Smooth muscle cell of the pulmonary artery (primary cell): ENCODE measurements around the gene NUDT22. TPM values are rescaled to one million over a fixed set of nuclear protein-coding genes. Genes with fewer than 3 reads are reported as not detected.

Experiments used
- total RNA-seq: library from RNA; depleted of rRNA; stranded (reverse); fragments of >200 nt; gene quantifications from 2 replicates; pipeline ENCODE4 v1.2.3, GENCODE V29; 2014

The NUDT22 gene, protein sequence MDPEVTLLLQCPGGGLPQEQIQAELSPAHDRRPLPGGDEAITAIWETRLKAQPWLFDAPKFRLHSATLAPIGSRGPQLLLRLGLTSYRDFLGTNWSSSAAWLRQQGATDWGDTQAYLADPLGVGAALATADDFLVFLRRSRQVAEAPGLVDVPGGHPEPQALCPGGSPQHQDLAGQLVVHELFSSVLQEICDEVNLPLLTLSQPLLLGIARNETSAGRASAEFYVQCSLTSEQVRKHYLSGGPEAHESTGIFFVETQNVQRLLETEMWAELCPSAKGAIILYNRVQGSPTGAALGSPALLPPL
- total RNA-seq = 46.1 and 50.8 TPM in 2 replicates

DNA sequence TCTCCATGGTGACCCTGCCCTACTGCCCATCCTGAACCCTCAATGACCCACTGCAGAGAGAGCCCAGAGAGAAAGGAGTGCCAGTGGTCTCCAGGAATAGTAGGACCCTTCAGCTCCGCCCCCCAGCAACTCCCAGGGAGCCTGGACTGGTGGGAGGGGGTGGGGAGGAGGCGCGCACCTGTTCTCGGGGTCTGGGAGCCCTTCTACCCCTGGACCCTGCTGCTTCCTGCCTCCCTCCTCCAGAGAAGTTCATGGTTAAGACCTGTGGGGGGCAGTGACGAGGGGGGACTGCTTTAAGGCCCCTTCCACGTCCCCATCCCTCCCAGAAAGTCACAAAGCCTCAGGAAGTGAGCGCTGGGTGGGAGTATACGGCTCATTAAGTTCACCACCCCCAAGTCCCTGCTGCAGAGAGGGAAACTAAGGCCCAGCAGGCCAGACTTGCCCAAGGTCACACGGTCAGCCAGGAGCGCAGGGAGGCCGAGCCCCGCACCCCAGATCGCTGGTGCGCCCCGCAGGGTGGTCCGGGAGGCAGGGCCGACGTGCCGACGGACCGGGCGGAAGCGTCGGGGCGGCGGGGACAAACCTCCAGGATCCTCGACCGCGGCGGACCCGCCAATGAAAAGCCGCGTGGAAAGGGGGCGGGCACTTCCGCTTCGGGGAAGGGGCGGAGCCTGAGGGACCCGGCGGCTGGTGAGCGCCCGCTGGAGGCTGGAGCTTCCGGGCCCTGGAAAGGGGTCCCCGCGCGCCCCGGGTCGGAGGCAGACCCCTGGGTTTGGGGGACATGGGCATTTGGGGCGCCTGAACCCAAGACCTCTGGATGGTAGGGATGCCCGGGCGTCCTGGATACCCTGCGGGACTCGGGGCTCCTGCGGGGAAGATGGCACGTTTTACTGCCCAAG lies at the start of gene NUDT22, which contains the start of gene TRPT1:
TSS of gene NUDT22 (plus strand) at position 667 of the 899 bp plus-strand sequence. CDS start 379 bp downstream, outside the sequence.
TSS of gene TRPT1 (minus strand) at position 579 of the 899 bp plus-strand sequence. CDS start at position 253, 326 bp downstream.

DNA sequence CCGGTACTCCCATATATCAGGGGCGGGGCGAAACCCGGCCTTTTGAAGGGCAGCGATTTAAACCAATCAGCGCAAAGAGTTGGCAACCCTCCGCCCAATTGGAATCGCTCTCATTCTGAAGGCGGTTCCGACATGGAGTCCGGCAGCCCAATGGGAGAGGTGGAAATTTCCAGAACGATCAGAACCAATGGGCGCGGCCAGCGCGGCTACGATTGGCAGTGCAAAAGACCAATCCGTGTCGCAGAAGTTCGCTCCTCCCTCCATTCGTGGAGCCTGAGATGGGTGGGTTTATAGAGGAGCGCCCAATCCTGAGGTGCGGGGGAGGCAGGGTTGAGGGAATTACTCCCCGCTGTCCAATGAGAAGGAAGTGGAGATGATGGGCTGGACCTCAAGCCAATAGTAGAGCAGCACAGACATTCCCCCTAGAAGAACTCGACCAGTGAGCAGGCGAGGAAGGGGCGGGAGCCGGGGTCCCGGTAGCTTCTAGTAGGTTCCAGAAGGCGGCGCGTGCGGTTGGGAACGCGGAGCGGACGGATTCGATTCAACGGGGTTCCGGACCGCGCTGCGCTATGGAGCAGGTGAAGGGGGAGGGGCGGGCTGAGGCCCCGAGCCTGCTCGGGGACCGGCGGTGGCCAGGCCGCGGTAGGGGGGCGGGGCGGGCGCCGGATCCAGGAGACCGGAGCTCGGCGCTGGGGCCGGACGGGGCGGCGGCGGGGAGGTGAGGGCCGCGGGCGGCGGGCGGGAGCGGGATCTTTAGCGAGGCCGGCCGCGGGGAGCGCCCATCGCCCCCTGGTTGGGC lies 40.2 kb upstream of the NUDT22 start, which contains the start of gene STIP1:
TSS of gene STIP1 (plus strand) at position 479 of the 799 bp plus-strand sequence. CDS start at position 570, 91 bp downstream.

DNA sequence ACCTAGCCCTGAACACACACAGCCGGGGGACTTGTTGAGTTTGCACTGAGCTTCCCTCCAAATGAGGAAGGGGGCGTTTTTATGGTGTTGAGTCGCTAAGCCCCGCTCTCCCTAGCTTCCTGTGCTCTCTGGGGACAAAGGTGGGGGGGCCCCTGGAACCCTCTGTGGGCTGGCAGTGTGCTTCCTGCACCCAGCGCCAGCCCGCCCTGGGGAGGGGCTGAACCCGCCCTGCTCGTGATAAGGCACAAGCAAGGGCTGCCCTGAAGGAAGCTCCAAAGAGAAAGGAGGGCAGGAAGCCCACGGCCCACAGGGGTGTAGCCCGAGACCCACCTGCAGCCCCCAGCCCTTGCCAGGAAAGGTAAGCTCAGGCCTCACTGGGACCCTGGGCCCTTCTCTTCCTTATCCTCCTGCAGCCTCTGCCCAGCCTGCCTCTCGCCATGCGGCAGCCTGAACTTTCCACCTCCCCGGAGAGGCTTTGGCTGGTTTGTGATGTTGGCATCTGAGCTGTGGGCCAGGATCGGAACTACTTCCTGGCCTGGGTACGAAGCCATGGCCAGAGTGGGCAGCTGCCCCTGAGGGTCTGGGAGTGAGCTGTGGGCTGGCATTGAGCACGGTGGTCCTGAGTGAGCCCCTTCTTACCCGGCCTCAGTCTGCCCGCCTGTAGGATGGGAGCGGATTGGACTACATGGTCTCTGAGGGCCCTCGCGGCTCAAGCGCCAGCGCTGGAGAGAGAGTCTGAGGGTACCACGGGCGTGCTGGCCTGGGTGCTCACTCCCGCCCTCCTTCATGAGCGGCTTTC lies 19.4 kb upstream of the NUDT22 start, which contains the start of gene FERMT3:
TSS of gene FERMT3 (plus strand) at position 265 of the 799 bp plus-strand sequence. CDS start 644 bp downstream, outside the sequence.

DNA sequence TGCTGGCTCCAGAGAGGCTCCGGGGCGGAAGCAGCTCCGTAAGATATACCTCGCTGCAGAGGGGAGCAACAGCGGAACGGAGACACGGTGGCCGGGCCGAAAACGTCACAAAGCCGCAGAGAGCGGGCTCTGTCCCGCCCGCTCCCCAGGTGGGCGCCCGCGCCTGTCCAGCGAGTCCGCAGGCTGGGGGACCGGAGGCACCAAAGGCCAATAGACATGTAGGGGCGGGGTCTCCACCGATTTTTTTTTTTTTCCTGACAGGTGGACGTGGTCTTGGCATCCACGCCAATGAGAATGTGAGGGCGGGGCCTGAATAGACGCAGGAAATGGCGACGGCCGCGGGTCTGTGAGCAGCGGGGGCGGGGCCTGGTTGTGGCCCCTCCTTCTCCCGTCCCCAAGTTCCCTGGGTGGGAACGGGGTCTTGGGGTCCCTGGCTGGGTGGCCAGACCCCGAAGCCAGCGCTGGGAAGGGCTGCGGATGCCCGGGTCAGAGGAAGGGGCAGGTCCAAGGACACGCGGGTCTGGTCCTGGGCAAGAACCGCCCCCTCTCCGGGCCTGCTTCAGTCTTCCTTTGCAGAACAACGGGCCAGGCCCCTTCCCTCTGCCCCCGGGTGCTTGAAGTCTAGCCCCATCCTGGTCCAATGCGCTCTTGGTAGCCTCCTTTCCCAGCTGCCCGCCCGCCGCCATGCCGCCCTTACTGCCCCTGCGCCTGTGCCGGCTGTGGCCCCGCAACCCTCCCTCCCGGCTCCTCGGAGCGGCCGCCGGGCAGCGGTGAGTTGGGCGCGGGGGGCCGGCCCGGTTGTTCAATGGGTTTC lies 4.3 kb downstream of the NUDT22 start, which contains the start of gene DNAJC4:
TSS of gene DNAJC4 (plus strand) at position 378 of the 814 bp plus-strand sequence. CDS start at position 685, 307 bp downstream.

DNA sequence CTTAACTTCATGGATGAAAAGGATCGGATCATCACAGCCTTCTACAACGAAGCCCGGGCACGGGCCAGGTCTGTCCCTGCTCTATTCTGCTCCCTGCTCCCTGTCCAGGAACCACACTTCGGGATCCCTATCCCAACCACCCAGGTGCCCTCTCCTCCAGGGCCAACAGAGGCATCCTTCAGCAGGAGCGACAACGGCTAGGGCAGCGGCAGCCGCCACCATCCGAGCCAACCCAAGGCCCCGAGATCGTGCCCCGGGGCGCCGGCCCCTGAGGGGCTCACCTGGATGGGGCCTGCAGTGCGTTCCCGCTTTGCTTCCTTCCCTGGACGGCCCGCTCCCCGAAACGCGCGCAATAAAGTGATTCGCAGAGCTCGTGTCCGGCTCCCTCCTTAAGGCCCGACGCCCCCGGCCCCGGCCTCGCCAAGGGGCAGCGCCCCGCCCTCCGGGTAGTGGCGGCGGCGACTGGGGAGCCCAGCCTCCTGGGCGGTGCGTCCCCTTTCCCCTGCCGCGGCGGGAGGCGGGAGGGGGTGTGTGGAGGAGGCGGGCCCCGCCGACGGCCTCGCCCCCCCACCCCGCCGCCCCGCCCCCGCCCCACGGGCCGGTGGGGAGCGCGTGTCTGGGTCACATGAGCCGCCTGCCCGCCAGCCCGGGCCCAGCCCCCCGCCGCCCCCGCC lies 8.0 kb downstream of the NUDT22 start, which contains the start of gene VEGFB:
TSS of gene VEGFB (plus strand) at position 672 of the 674 bp plus-strand sequence. CDS start 250 bp downstream, outside the sequence.

DNA sequence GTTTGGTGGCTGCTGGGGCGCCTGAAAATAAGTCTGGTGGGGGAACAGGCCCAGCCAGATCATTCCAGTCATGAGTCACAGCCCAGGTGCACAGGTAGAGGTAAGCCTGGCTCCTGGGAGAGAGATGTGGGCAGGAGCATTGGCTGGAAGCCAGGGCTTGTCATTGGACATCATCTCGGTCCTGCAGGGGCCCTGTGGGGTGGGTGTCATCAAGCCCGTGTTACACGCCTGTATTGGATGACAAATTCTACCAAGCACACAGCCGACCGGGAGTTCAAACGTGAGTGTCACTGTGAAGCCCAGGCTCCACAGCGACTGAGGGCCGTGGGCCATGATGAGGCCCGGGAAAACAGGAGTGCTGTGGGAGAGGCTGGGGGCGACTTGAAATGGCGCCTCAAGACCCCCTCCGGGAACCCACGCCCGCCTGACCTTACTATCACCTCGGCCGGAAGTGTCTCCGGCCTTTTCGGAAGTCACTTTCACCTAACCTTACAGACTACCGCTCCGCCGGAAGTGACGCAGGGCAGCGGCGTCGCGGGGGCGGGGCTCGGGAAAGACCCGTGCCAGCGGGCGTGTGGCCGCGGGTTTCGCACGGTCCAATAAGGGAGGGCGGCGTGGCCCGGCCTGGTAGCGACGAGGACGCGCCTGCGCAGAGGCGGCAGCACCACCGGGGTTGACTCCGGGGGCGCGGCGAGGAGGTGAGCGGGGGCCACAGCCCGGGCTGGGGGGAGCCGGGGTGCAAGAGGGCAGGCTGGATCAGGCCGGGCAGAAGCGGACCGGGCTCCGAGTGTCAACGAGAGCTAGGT lies 14.6 kb downstream of the NUDT22 start, which contains the start of gene FKBP2:
TSS of gene FKBP2 (plus strand) at position 661 of the 806 bp plus-strand sequence. CDS start 1,293 bp downstream, outside the sequence.

DNA sequence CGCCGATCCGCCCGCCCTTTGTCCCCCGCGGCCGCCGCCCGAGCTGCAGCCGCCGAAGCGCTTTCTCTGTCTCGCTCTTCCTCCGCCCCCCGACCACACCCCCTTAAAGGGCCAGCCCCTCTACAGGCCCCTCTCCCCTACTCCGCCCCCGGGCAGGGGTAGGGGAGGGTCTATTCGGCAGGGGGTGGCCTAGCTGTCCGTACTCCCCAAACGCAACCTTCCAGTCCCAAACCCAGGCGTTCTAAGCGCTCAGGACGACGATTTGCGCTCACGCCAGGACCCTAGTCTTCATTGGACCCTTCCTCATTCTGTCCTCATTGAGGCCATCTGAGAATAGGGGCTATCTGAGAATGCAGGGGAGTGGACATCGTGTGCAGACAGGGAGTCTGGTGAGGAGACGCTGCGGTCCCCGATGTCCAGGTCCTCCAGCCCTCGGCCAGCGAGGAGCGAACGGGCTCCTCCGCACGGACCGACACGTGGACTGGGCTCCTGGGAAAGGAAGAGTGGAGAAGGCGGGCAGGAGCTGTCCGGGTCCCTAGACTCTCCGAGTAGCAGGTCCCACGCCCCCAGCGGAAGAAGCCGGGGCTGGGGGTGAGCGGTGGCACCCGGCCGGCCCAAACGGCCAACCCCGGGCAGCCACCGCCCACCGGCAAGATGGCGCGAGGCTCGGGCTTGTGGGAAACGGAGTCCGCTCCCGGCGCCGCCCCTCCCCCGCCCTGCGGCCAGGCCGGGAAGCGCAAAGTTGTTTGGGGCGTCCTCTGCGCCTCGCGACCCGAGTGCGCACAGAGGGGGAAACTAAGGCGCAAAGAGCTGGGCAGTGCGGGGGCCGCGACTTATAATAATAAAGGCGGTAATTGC lies 21.0 kb downstream of the NUDT22 start, which contains the start of gene PPP1R14B:
TSS of gene PPP1R14B (minus strand) at position 73 of the 858 bp plus-strand sequence. CDS start 270 bp downstream, outside the sequence.

DNA sequence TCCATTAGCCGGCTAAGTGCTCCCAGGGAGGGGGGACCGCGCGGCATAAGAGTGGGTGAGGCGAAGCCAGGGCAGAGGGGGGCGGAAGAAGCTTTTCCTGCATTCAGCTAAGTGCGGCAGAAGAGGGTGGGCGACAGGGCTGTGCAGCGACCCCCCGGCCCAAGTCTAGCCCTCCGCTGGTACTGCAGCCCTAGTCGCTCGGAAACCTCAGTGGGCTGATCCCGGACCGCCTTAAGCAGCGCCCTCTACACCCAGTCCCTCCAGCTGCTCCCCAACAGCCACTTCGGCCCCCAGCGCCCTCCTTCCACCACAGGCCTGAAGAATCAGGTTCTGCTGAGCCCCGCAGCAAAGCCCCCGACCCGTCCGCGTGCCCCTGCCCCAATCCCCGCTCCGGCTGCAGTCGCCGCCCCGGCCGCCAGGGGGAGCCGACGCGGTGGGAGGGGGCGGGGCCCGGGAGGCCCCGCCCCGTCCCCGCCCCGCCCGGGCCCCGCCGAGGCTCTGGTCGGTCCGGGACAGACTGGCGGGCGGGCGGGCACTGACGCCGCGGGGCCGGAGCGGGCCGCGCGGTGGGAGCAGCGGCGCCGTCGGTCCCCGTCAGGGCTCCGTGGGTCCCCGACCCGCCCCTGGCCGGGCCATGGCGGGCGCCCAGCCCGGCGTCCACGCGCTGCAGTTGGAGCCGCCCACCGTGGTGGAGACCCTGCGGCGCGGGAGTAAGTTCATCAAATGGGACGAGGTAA lies 25.1 kb downstream of the NUDT22 start, which contains the start of gene PLCB3:
TSS of gene PLCB3 (plus strand) at position 515 of the 737 bp plus-strand sequence. CDS start at position 635, 120 bp downstream.

Other genes with a start within 250 kb of the NUDT22 start
- gene OTUB1, start 239.8 kb upstream of the NUDT22 start, total RNA-seq = 43.1 and 44.3 TPM in 2 replicates
- gene FLRT1, start 190.3 kb upstream of the NUDT22 start, total RNA-seq = 0.03 and 0.07 TPM in 2 replicates
- gene MACROD1, start 60.2 kb upstream of the NUDT22 start, total RNA-seq = 12.6 and 19.2 TPM in 2 replicates
- gene STIP1, start 40.1 kb upstream of the NUDT22 start, total RNA-seq = 111 and 134 TPM in 2 replicates
- gene FERMT3, start 19.6 kb upstream of the NUDT22 start, total RNA-seq = 4.1 and 21.1 TPM in 2 replicates
- 26.2 and 30.4 TPM in 2 replicates for gene TRPT1, start 88 bp upstream of the NUDT22 start, total RNA-seq
- 13.2 and 14.5 TPM in 2 replicates for gene DNAJC4, start 4.3 kb downstream of the NUDT22 start, total RNA-seq
- gene VEGFB, start 8.3 kb downstream of the NUDT22 start, total RNA-seq = 54.3 and 83.2 TPM in 2 replicates
- 80.7 and 81.8 TPM in 2 replicates for gene FKBP2, start 14.8 kb downstream of the NUDT22 start, total RNA-seq
- gene PPP1R14B, start 20.7 kb downstream of the NUDT22 start, total RNA-seq = 144 and 186 TPM in 2 replicates
- 39.9 and 51.0 TPM in 2 replicates for gene PLCB3, start 25.3 kb downstream of the NUDT22 start, total RNA-seq
- gene BAD, start 58.4 kb downstream of the NUDT22 start, total RNA-seq = 52.2 and 56.6 TPM in 2 replicates
- gene GPR137, start 59.6 kb downstream of the NUDT22 start, total RNA-seq = 14.8 and 15.1 TPM in 2 replicates
- gene KCNK4, start 65.0 kb downstream of the NUDT22 start, total RNA-seq = 0.13 and 0.20 TPM in 2 replicates
- not detected in 2 replicates for gene CATSPERZ, start 74.1 kb downstream of the NUDT22 start, total RNA-seq
- 26.0 and 31.1 TPM in 2 replicates for gene ESRRA, start 79.2 kb downstream of the NUDT22 start, total RNA-seq
- 150 and 180 TPM in 2 replicates for gene TRMT112, start 91.3 kb downstream of the NUDT22 start, total RNA-seq
- 148 and 174 TPM in 2 replicates for gene PRDX5, start 91.8 kb downstream of the NUDT22 start, total RNA-seq
- 0.85 and 1.2 TPM in 2 replicates for gene CCDC88B, start 113.9 kb downstream of the NUDT22 start, total RNA-seq
- 37.9 and 52.5 TPM in 2 replicates for gene RPS6KA4, start 132.9 kb downstream of the NUDT22 start, total RNA-seq